OCI-LY3 (cell line): ENCODE measurements around the gene CISTR.

Experiments used
- CTCF ChIP-seq: fragments of 200-600, 300-600 bp; sonication (generic); IDR thresholded peaks from 2 replicates; pipeline ENCODE4 v1.5.1; 2014; ENCODE audit warnings: antibody characterized with exemption, low read length, low read depth
- EZH2phosphoT487 ChIP-seq: fragments of 200-600 bp; shearing (Covaris generic); IDR thresholded peaks from 2 replicates; pipeline ENCODE4 v1.6.1; 2018; ENCODE audit warnings: antibody characterized with exemption, mixed run types, low read depth

- TF ChIP-seq CTCF (peak; percentile 88), EZH2phosphoT487 (no peak)
Measured at GRCh38 chr12:53757101-53757770, 5.5 kb upstream of the CISTR start.
